H1 (cell line): ENCODE results near the gene N4BP3. TPM values are rescaled to one million over a fixed set of nuclear protein-coding genes. Genes with fewer than 3 reads are reported as not detected.

Experiments
- CTCF ChIA-PET: fragments of 300-600 bp; sonication (Branson Sonifier 250); formaldehyde crosslinking; loops from one replicate; lab custom pipeline; 2021; ENCODE audit not compliant: partially characterized antibody; lab: Charles Lee
- POLR2A ChIA-PET: fragments of 300-600 bp; sonication (Branson Sonifier 250); formaldehyde crosslinking; loops from one replicate; lab custom pipeline; 2021; ENCODE audit warnings: inconsistent platforms; ENCODE audit not compliant: partially characterized antibody; lab: Charles Lee
- DNase-seq, 2 experiments: peaks; one replicate each; pipeline versions ENCODE4 v3.0.0 to v3.0.0-alpha.2; 2010 to 2022; ENCODE audit warnings: low spot score in 2 of 2, low read depth in 1 of 2, mixed read lengths in 1 of 2
- FAIRE-seq: peaks from 2 replicates; lab custom pipeline; 2011; peaks lifted over from hg19 to GRCh38; lab: Jason Lieb, UNC
- H2AFZ ChIP-seq: 2 replicates; pipeline ENCODE4 v1.8.1; 2012; ENCODE audit warnings: low read length, inconsistent platforms
- H2AK5ac ChIP-seq: 2 replicates; pipeline ENCODE4 v1.6.1; 2013; ENCODE audit warnings: low read depth, low read length
- H2BK120ac ChIP-seq: replicated peaks from 2 replicates; pipeline ENCODE3; 2013; ENCODE audit warnings: low read depth, low read length, inconsistent platforms
- H2BK12ac ChIP-seq: 2 replicates; pipeline ENCODE4 v1.6.1; 2013; ENCODE audit warnings: low read depth, low read length
- H2BK15ac ChIP-seq: 2 replicates; pipeline ENCODE4 v1.6.1; 2013; ENCODE audit warnings: low read length
- H2BK20ac ChIP-seq: 2 replicates; pipeline ENCODE4 v1.6.1; 2013; ENCODE audit warnings: low read length
- H2BK5ac ChIP-seq: 2 replicates; pipeline ENCODE4 v1.6.1; 2013; ENCODE audit warnings: low read depth, low read length
- H3K14ac ChIP-seq: 2 replicates; pipeline ENCODE4 v1.6.1; 2013; ENCODE audit warnings: inconsistent platforms; ENCODE audit not compliant: insufficient read length
- H3K18ac ChIP-seq: 2 replicates; pipeline ENCODE4 v1.6.1; 2013; ENCODE audit warnings: low read length; ENCODE audit errors: extremely low read depth
- H3K23ac ChIP-seq: 2 replicates; pipeline ENCODE4 v1.6.1; 2013; ENCODE audit warnings: inconsistent platforms; ENCODE audit not compliant: insufficient read length
- H3K23me2 ChIP-seq: 2 replicates; pipeline ENCODE4 v1.6.1; 2013; ENCODE audit warnings: low read depth, low read length
- H3K27ac ChIP-seq: 2 replicates; pipeline ENCODE4 v1.6.1; 2011; ENCODE audit warnings: low read depth, low read length, inconsistent platforms
- H3K27me3 ChIP-seq, 4 experiments: replicated peaks in 1 of 4; 1 replicate in 1 of 4; 2 replicates in 3 of 4; pipeline versions ENCODE4 v1.6.1 to v1.8.1; 2011 to 2013; ENCODE audit warnings: low read length in 3 of 4, mild to moderate bottlenecking in 3 of 4, inconsistent platforms in 2 of 4, mixed read lengths in 2 of 4, moderate library complexity in 1 of 4; ENCODE audit not compliant: control insufficient read depth in 3 of 4, insufficient read depth in 3 of 4; ENCODE audit errors: extremely low read depth in 1 of 4
- H3K36me3 ChIP-seq, 4 experiments: 2 replicates each; pipeline versions ENCODE4 v1.6.1 to v1.8.1; 2011 to 2013; ENCODE audit warnings: mild to moderate bottlenecking in 4 of 4, low read length in 3 of 4, moderate library complexity in 2 of 4, control low read depth in 1 of 4, inconsistent platforms in 1 of 4; ENCODE audit not compliant: insufficient read depth in 4 of 4, control insufficient read depth in 2 of 4
- H3K4ac ChIP-seq: replicated peaks from 2 replicates; pipeline ENCODE3; 2013; ENCODE audit warnings: low read length, low read depth, mixed read lengths, inconsistent platforms; ENCODE audit not compliant: insufficient read length
- H3K4me1 ChIP-seq, 4 experiments: replicated peaks in 1 of 4; 1 replicate in 1 of 4; 2 replicates in 3 of 4; pipeline versions ENCODE4 v1.6.1 to v1.8.1; 2011 to 2013; ENCODE audit warnings: low read length in 3 of 4, inconsistent platforms in 2 of 4, mixed read lengths in 1 of 4; ENCODE audit not compliant: insufficient read depth in 4 of 4, control insufficient read depth in 3 of 4
- H3K4me2 ChIP-seq, 2 experiments: 2 replicates each; pipeline versions ENCODE4 v1.6.1 to v1.8.1; 2011 to 2013; ENCODE audit warnings: low read depth in 2 of 2, low read length in 2 of 2, control low read depth in 1 of 2, inconsistent platforms in 1 of 2, mild to moderate bottlenecking in 1 of 2; ENCODE audit not compliant: insufficient read depth in 1 of 2
- H3K4me3 ChIP-seq, 4 experiments: fragments of 200-600, 300-600 bp in 1 of 4; sonication (generic), shearing (Covaris generic), sonication (Bioruptor Twin) in 1 of 4; 2 replicates each; pipeline versions ENCODE4 v1.5.1 to v1.8.1; 2011 to 2016; ENCODE audit warnings: low read length in 4 of 4, low read depth in 3 of 4, control low read depth in 2 of 4, inconsistent platforms in 2 of 4, mild to moderate bottlenecking in 2 of 4, mixed read lengths in 1 of 4, moderate library complexity in 1 of 4; ENCODE audit not compliant: insufficient read depth in 2 of 4; ENCODE audit errors: extremely low read depth in 1 of 4
- H3K56ac ChIP-seq: replicated peaks from 2 replicates; pipeline ENCODE3; 2013; ENCODE audit warnings: low read depth, mild to moderate bottlenecking, mixed read lengths, low read length, inconsistent platforms; ENCODE audit not compliant: insufficient read length
- H3K79me1 ChIP-seq: 2 replicates; pipeline ENCODE4 v1.6.1; 2013; ENCODE audit warnings: low read depth, low read length, control low read depth
- H3K79me2 ChIP-seq, 2 experiments: 2 replicates each; pipeline versions ENCODE4 v1.6.1 to v1.8.1; 2012 to 2013; ENCODE audit warnings: low read length in 2 of 2, mild to moderate bottlenecking in 2 of 2, inconsistent platforms in 1 of 2; ENCODE audit not compliant: insufficient read depth in 2 of 2, control insufficient read depth in 1 of 2
- H3K9ac ChIP-seq, 4 experiments: replicated peaks in 1 of 4; 1 replicate in 1 of 4; 2 replicates in 3 of 4; pipeline versions ENCODE4 v1.6.1 to v1.8.1; 2011 to 2013; ENCODE audit warnings: low read depth in 3 of 4, low read length in 3 of 4, control low read depth in 2 of 4, mild to moderate bottlenecking in 2 of 4, moderate library complexity in 2 of 4, inconsistent platforms in 1 of 4; ENCODE audit errors: extremely low read depth in 1 of 4
- H3K9me3 ChIP-seq, 2 experiments: 2 replicates each; pipeline versions ENCODE4 v1.6.1 to v1.8.1; 2012 to 2013; ENCODE audit warnings: mild to moderate bottlenecking in 2 of 2, moderate library complexity in 2 of 2, control low read depth in 1 of 2, inconsistent platforms in 1 of 2, low read depth in 1 of 2, low read length in 1 of 2, mixed read lengths in 1 of 2; ENCODE audit not compliant: insufficient read depth in 2 of 2
- H4K20me1 ChIP-seq, 2 experiments: replicated peaks in 1 of 2; 2 replicates each; pipeline versions ENCODE3 to v1.8.1; 2011 to 2013; ENCODE audit warnings: inconsistent platforms in 2 of 2, low read length in 2 of 2, mild to moderate bottlenecking in 1 of 2; ENCODE audit not compliant: insufficient read depth in 2 of 2, control insufficient read depth in 1 of 2
- H4K5ac ChIP-seq: 2 replicates; pipeline ENCODE4 v1.6.1; 2013; ENCODE audit warnings: low read length, low read depth, mixed read lengths, inconsistent platforms; ENCODE audit not compliant: insufficient read length
- H4K8ac ChIP-seq: 2 replicates; pipeline ENCODE4 v1.8.0; 2013; ENCODE audit warnings: mild to moderate bottlenecking, moderate library complexity, low read length, inconsistent platforms; ENCODE audit not compliant: insufficient read depth; ENCODE audit errors: extremely low read depth
- H4K91ac ChIP-seq: replicated peaks from 2 replicates; pipeline ENCODE3; 2013; ENCODE audit warnings: low read length, mixed read lengths, inconsistent platforms; ENCODE audit not compliant: insufficient read length
- RXRA ChIP-seq: IDR thresholded peaks from 2 replicates; pipeline ENCODE4 v1.6.1; 2011; ENCODE audit warnings: low read depth, mild to moderate bottlenecking, low read length, moderate library complexity; ENCODE audit not compliant: insufficient read depth
- WGBS, 2 experiments: shearing (Covaris generic) in 1 of 2; methylation state at CpG; one replicate each; pipeline versions ENCODE4 v1.1.6 to v1.1.7; 2013 to 2015; ENCODE audit warnings: low lambda C conversion rate in 2 of 2, mixed read lengths in 2 of 2, inconsistent platforms in 1 of 2, low coverage in 1 of 2, missing lambda C conversion rate in 1 of 2; ENCODE audit not compliant: insufficient replicate concordance in 2 of 2, insufficient coverage in 1 of 2, insufficient read length in 1 of 2; ENCODE audit errors: extremely low coverage in 1 of 2, missing lambda C conversion rate in 1 of 2; 5-methylcytosine and 5-hydroxymethylcytosine counted together
- polyA plus RNA-seq, 7 experiments: library from polyadenylated mRNA; depleted of rRNA in 3 of 7; stranded (reverse) in 5 of 7; unstranded in 2 of 7; fragments of >200 nt in 5 of 7; fragments of 200-250 nt in 2 of 7; gene quantifications; 1 replicate in 5 of 7; 2 replicates in 1 of 7; 4 replicates in 1 of 7; pipeline versions ENCODE4 v1.2.1 to v1.2.3, GENCODE V29; 2011 to 2013; ENCODE audit warnings: missing spikeins in 2 of 7, mixed read lengths in 2 of 7
- total RNA-seq: library from RNA; stranded (reverse); fragmentation: NEBNext Ultra II Directional; extraction: Animal tissue kit (Norgen Biotek cat#: 25700); gene quantifications from 2 replicates; pipeline ENCODE4 v1.2.1, GENCODE V29; 2021

N4BP3 gene
- total and polyA plus RNA-seq, 2 of the 8 experiments (the other 6 are each of a cell fraction or from before 2014, with no cell fraction given) = 13.1 to 39.2 TPM

- Histone ChIP-seq H4K91ac (no peak overlapping the region), H2BK12ac (no peak overlapping the region), H4K5ac (no peak overlapping the region), H2AK5ac (no peak overlapping the region), H2BK120ac (no peak overlapping the region), H4K8ac (no peak overlapping the region), H3K4me1 (no peaks in the 10 kb centered on the region), H3K79me1 (no peaks in the 10 kb centered on the region), H3K14ac (no peak overlapping the region), H2AFZ (no peak overlapping the region), H3K27me3 (no peaks in the 10 kb centered on the region), H3K9ac (no peak overlapping the region), H2BK15ac (no peak overlapping the region), H3K9me3 (no peaks in the 10 kb centered on the region), H3K18ac (no peak overlapping the region), H3K4me2 (no peak overlapping the region), H3K79me2 (no peaks in the 10 kb centered on the region), H2BK5ac (no peak overlapping the region), H3K4me3 (no peak overlapping the region), H3K23me2 (no peaks in the 10 kb centered on the region; the same call in 1 of the 2 replicates), H2BK20ac (no peak overlapping the region), H3K23ac (no peak overlapping the region), H3K4ac (no peak overlapping the region), H3K27ac (no peak overlapping the region), H3K56ac (no peak overlapping the region), H4K20me1 (no peaks in the 10 kb centered on the region), H3K36me3 (no peaks in the 10 kb centered on the region)
- ChIA-PET CTCF (interaction anchor here (0.6 to 5.2 kb wide), 5 partner anchors 13 to 1428 kb away, joined by 3 to 38 read pairs (median 4); no protein-coding TSS in a partner anchor), POLR2A (interaction anchor here (1.1 to 2.1 kb wide), 3 partner anchors 22 to 56 kb away, joined by 4 to 12 read pairs (median 5); no protein-coding TSS in a partner anchor)
- DNase-seq (no peak), FAIRE-seq (no peak)
- 79% methylated on average over 2 of the region's 2 CpGs; no CpG with 5 or more reads in 1 of the 2 experiments for WGBS, 2 experiments
- no peak for TF ChIP-seq RXRA
These were observed 20.2 kb upstream of the N4BP3 start for GRCh38 chr5:178093134-178093533.
